Endothelial cell of hepatic sinusoid (primary cell): ENCODE measurements around the gene SPDYE17.
"Not testable (repeated sequence)": the region's sequence is repeated elsewhere in the genome, so short reads cannot be mapped to it uniquely, and the experiment has no call there.

Experiments used
- in situ Hi-C: cut with HindIII; loops from 2 replicates; pipeline ENCODE4 v1.10.0; 2017; ENCODE audit warnings: low sequenced_read_pairs

SPDYE17 gene

GRCh38 chr7:76972391-76972790 is 59.8 kb downstream of the SPDYE17 start:
- in situ Hi-C loops, result not testable (repeated sequence)
